GM23338 (cell line): Measurements from ENCODE around the gene NUFIP2. TPM values are rescaled to one million over a fixed set of nuclear protein-coding genes. Genes with fewer than 3 reads are reported as not detected.

ENCODE experiments used
- ATAC-seq: fragments of 200-7000 bp; cut with Tn5 transposase; 3 replicates; pipeline ENCODE4 v1.9.1; 2020
- DNase-seq: peaks from one replicate; pipeline ENCODE4 v3.0.0-alpha.2; 2015; ENCODE audit warnings: low spot score
- H2AFZ ChIP-seq: fragments of 200-600 bp; sonication (generic); 2 replicates; pipeline ENCODE4 v1.8.0; 2016; ENCODE audit warnings: antibody characterized with exemption, mild to moderate bottlenecking, moderate library complexity
- H3F3A ChIP-seq: fragments of 200-600 bp; sonication (generic); replicated peaks from 2 replicates; pipeline ENCODE4 v1.8.0; 2017; ENCODE audit warnings: antibody characterized with exemption, mixed run types, low read depth
- H3K27ac ChIP-seq: fragments of 200-600 bp; sonication (generic); 2 replicates; pipeline ENCODE4 v1.6.1; 2016; ENCODE audit warnings: low read depth
- H3K27me3 ChIP-seq: fragments of 200-600 bp; sonication (generic); 2 replicates; pipeline ENCODE4 v1.8.0; 2016; ENCODE audit warnings: mild to moderate bottlenecking, mixed run types, moderate library complexity; ENCODE audit not compliant: insufficient read depth
- H3K36me3 ChIP-seq: fragments of 200-600 bp; sonication (generic); 2 replicates; pipeline ENCODE4 v1.8.0; 2016; ENCODE audit warnings: mild to moderate bottlenecking; ENCODE audit not compliant: insufficient read depth
- H3K4me1 ChIP-seq: fragments of 200-600 bp; sonication (generic); 2 replicates; pipeline ENCODE4 v1.8.0; 2016; ENCODE audit warnings: mild to moderate bottlenecking, moderate library complexity; ENCODE audit not compliant: insufficient read depth
- H3K4me2 ChIP-seq: fragments of 200-600 bp; sonication (generic); 2 replicates; pipeline ENCODE4 v1.7.1; 2017; ENCODE audit warnings: mixed run types
- H3K4me3 ChIP-seq: fragments of 200-600 bp; sonication (generic); 2 replicates; pipeline ENCODE4 v1.6.1; 2016; ENCODE audit warnings: mixed run types
- H3K79me2 ChIP-seq: fragments of 200-600 bp; sonication (generic); replicated peaks from 2 replicates; pipeline ENCODE4 v1.8.0; 2017; ENCODE audit warnings: mild to moderate bottlenecking; ENCODE audit not compliant: insufficient read depth
- H3K9me2 ChIP-seq: fragments of 200-600 bp; sonication (generic); 2 replicates; pipeline ENCODE4 v1.8.0; 2017; ENCODE audit not compliant: insufficient read depth
- H4K20me1 ChIP-seq: fragments of 200-600 bp; sonication (generic); replicated peaks from 2 replicates; pipeline ENCODE4 v1.8.0; 2017; ENCODE audit warnings: mild to moderate bottlenecking; ENCODE audit not compliant: insufficient read depth
- H3K27ac Mint-ChIP-seq: 2 replicates; pipeline ENCODE4 v1.8.0; 2020; ENCODE audit warnings: inconsistent platforms, mild to moderate bottlenecking, moderate library complexity, mixed read lengths
- H3K27me3 Mint-ChIP-seq: 3 replicates; pipeline ENCODE4 v1.8.0; 2022; ENCODE audit warnings: low read depth, mild to moderate bottlenecking, moderate library complexity, mixed read lengths, inconsistent platforms; ENCODE audit not compliant: insufficient read depth, poor library complexity
- H3K36me3 Mint-ChIP-seq: 3 replicates; pipeline ENCODE4 v1.8.0; 2021; ENCODE audit warnings: low read depth, mild to moderate bottlenecking, inconsistent platforms, moderate library complexity, mixed read lengths
- H3K4me1 Mint-ChIP-seq: 3 replicates; pipeline ENCODE4 v1.8.0; 2020; ENCODE audit warnings: mild to moderate bottlenecking, inconsistent platforms, mixed read lengths
- H3K4me3 Mint-ChIP-seq: 3 replicates; pipeline ENCODE4 v1.8.0; 2021; ENCODE audit warnings: moderate library complexity, mild to moderate bottlenecking, inconsistent platforms, mixed read lengths
- H3K9me3 Mint-ChIP-seq: 3 replicates; pipeline ENCODE4 v1.8.0; 2020; ENCODE audit warnings: moderate library complexity, mild to moderate bottlenecking, inconsistent platforms, mixed read lengths
- CREB1 ChIP-seq: fragments of 250-450 bp; sonication (Bioruptor Pico); IDR thresholded peaks from 2 replicates; pipeline ENCODE4 v1.5.0; 2020; ENCODE audit warnings: low read depth, mild to moderate bottlenecking, moderate library complexity
- EZH2 ChIP-seq: fragments of 200-600 bp; sonication (generic); IDR thresholded peaks from one replicate; pipeline ENCODE4 v1.8.0; 2017; ENCODE audit warnings: antibody characterized with exemption, mild to moderate bottlenecking, low read depth; ENCODE audit not compliant: unreplicated experiment
- EZH2phosphoT487 ChIP-seq: fragments of 200-600 bp; sonication (generic); IDR thresholded peaks from one replicate; pipeline ENCODE4 v1.8.1; 2018; ENCODE audit warnings: antibody characterized with exemption; ENCODE audit not compliant: unreplicated experiment
- JUNB ChIP-seq: IDR thresholded peaks from one replicate; pipeline ENCODE4 v1.6.1; 2016; ENCODE audit warnings: antibody characterized with exemption; ENCODE audit not compliant: unreplicated experiment
- NANOG ChIP-seq: IDR thresholded peaks from 2 replicates; pipeline ENCODE4 v1.6.1; 2016; ENCODE audit warnings: antibody characterized with exemption, borderline replicate concordance
- POLR2AphosphoS5 ChIP-seq: IDR thresholded peaks from 2 replicates; pipeline ENCODE4 v1.6.1; 2016; ENCODE audit warnings: antibody characterized with exemption, low read depth
- STAT1 ChIP-seq: IDR thresholded peaks from one replicate; pipeline ENCODE4 v1.6.1; 2016; ENCODE audit warnings: antibody characterized with exemption; ENCODE audit not compliant: unreplicated experiment
- ZNF114 ChIP-seq: fragments of 250-450 bp; sonication (Bioruptor Pico); IDR thresholded peaks from 2 replicates; pipeline ENCODE4 v1.5.0; 2020; ENCODE audit warnings: mild to moderate bottlenecking, moderate library complexity
- ZNF331 ChIP-seq: fragments of 250-450 bp; sonication (Bioruptor Pico); IDR thresholded peaks from 2 replicates; pipeline ENCODE4 v1.5.0; 2020; ENCODE audit warnings: low read depth, mild to moderate bottlenecking, moderate library complexity
- polyA plus RNA-seq: library from polyadenylated mRNA; unstranded; fragments of >200 nt; fragmentation: Nextera tagmentation; extraction: Ambion mirVana; gene quantifications from 2 replicates; pipeline ENCODE4 v1.2.1, GENCODE V29; 2016
- total RNA-seq: library from RNA; depleted of rRNA; stranded (reverse); fragments of >200 nt; shearing (Covaris generic); gene quantifications from 2 replicates; pipeline ENCODE4 v1.2.3, GENCODE V29; 2014
- TF ChIP-seq, protein P1 (sequence below), 2 experiments: fragments of 200-600 bp in 1 of 2; sonication (generic) in 1 of 2; conservative IDR thresholded peaks; 2 replicates each; pipeline versions ENCODE4 v1.5.1 to v1.6.1; 2016 to 2017; ENCODE audit warnings: antibody characterized with exemption in 2 of 2, low read depth in 2 of 2, mild to moderate bottlenecking in 2 of 2, moderate library complexity in 1 of 2
- TF ChIP-seq, protein P2 (sequence below): IDR thresholded peaks from 2 replicates; pipeline ENCODE4 v1.6.1; 2016; ENCODE audit warnings: antibody characterized with exemption
- TF ChIP-seq, protein P3 (sequence below): fragments of 250-450 bp; sonication (Bioruptor Pico); IDR thresholded peaks from 2 replicates; pipeline ENCODE4 v1.5.0; 2020; ENCODE audit warnings: mild to moderate bottlenecking, moderate library complexity
- TF ChIP-seq, protein P4 (sequence below): IDR thresholded peaks from one replicate; pipeline ENCODE4 v1.6.1; 2018; ENCODE audit warnings: antibody characterized with exemption; ENCODE audit not compliant: unreplicated experiment

Gene NUFIP2
- total and polyA plus RNA-seq, 2 experiments from 2014 or later = 22.2 to 88.5 TPM

DNA sequence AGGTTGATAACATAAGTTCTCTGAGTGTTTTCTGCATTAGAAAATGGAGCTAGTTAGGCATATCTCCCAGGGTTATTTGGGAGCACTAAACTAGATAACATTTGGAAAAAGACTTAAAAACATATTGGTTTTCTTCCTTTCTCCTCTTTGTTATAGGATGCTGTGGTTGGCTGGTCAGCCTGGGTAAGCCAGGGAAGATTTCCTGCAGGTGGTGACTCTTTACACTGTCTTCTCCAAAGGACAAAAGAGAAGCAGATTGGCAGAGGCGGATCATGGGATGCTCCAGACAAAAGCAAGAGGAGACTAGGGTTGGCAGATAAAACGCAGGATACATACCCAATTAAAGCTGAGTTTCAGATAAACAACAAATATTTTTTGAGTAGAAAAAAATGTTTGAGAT lies 53.5 kb downstream of the NUFIP2 start:
- no peaks in the 10 kb centered on the region for H3K79me2 ChIP-seq
- H3K9me2 ChIP-seq = no peaks in the 10 kb centered on the region
- H3K27ac ChIP-seq = no peak overlapping the region
- H4K20me1 ChIP-seq = no peaks in the 10 kb centered on the region
- peak overlapping the region; percentile 39; the same call in 1 of the 2 replicates for H3K27ac Mint-ChIP-seq
- peaks cover 21% of the 10 kb centered on the region for H3K4me1 ChIP-seq
- peak overlapping the region; percentile 30; the same call in 1 of the 2 replicates for H3K4me2 ChIP-seq
- H3F3A ChIP-seq = no peaks in the 10 kb centered on the region
- no peaks in the 10 kb centered on the region for H3K27me3 Mint-ChIP-seq
- peaks cover 17% of the 10 kb centered on the region for H3K4me1 Mint-ChIP-seq
- DNase-seq (no peak), ATAC-seq (peak; percentile 22)
- no peak overlapping the region for H3K4me3 ChIP-seq
- H3K27me3 ChIP-seq = no peaks in the 10 kb centered on the region
- no peak overlapping the region for H3K4me3 Mint-ChIP-seq
- H3K9me3 Mint-ChIP-seq = no peaks in the 10 kb centered on the region
- no peak overlapping the region; the same call in 1 of the 2 replicates for H2AFZ ChIP-seq
- no peaks in the 10 kb centered on the region for H3K36me3 ChIP-seq
- H3K36me3 Mint-ChIP-seq = no peaks in the 10 kb centered on the region
- TF ChIP-seq, protein P1, sequence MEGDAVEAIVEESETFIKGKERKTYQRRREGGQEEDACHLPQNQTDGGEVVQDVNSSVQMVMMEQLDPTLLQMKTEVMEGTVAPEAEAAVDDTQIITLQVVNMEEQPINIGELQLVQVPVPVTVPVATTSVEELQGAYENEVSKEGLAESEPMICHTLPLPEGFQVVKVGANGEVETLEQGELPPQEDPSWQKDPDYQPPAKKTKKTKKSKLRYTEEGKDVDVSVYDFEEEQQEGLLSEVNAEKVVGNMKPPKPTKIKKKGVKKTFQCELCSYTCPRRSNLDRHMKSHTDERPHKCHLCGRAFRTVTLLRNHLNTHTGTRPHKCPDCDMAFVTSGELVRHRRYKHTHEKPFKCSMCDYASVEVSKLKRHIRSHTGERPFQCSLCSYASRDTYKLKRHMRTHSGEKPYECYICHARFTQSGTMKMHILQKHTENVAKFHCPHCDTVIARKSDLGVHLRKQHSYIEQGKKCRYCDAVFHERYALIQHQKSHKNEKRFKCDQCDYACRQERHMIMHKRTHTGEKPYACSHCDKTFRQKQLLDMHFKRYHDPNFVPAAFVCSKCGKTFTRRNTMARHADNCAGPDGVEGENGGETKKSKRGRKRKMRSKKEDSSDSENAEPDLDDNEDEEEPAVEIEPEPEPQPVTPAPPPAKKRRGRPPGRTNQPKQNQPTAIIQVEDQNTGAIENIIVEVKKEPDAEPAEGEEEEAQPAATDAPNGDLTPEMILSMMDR (conservative IDR thresholded peaks at IDR 0.05; ENCODE audit: low read depth in 2 of 2) = no peak
- TF ChIP-seq JUNB (no peak), EZH2phosphoT487 (no peak), ZNF331 (CRISPR knock-in tag) (no peak), ZNF114 (no peak), EZH2 (no peak), CREB1 (no peak), STAT1 (no peak), POLR2AphosphoS5 (no peak), NANOG (no peak)
- TF ChIP-seq, protein P2, sequence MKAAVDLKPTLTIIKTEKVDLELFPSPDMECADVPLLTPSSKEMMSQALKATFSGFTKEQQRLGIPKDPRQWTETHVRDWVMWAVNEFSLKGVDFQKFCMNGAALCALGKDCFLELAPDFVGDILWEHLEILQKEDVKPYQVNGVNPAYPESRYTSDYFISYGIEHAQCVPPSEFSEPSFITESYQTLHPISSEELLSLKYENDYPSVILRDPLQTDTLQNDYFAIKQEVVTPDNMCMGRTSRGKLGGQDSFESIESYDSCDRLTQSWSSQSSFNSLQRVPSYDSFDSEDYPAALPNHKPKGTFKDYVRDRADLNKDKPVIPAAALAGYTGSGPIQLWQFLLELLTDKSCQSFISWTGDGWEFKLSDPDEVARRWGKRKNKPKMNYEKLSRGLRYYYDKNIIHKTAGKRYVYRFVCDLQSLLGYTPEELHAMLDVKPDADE = no peak
- TF ChIP-seq, protein P3, sequence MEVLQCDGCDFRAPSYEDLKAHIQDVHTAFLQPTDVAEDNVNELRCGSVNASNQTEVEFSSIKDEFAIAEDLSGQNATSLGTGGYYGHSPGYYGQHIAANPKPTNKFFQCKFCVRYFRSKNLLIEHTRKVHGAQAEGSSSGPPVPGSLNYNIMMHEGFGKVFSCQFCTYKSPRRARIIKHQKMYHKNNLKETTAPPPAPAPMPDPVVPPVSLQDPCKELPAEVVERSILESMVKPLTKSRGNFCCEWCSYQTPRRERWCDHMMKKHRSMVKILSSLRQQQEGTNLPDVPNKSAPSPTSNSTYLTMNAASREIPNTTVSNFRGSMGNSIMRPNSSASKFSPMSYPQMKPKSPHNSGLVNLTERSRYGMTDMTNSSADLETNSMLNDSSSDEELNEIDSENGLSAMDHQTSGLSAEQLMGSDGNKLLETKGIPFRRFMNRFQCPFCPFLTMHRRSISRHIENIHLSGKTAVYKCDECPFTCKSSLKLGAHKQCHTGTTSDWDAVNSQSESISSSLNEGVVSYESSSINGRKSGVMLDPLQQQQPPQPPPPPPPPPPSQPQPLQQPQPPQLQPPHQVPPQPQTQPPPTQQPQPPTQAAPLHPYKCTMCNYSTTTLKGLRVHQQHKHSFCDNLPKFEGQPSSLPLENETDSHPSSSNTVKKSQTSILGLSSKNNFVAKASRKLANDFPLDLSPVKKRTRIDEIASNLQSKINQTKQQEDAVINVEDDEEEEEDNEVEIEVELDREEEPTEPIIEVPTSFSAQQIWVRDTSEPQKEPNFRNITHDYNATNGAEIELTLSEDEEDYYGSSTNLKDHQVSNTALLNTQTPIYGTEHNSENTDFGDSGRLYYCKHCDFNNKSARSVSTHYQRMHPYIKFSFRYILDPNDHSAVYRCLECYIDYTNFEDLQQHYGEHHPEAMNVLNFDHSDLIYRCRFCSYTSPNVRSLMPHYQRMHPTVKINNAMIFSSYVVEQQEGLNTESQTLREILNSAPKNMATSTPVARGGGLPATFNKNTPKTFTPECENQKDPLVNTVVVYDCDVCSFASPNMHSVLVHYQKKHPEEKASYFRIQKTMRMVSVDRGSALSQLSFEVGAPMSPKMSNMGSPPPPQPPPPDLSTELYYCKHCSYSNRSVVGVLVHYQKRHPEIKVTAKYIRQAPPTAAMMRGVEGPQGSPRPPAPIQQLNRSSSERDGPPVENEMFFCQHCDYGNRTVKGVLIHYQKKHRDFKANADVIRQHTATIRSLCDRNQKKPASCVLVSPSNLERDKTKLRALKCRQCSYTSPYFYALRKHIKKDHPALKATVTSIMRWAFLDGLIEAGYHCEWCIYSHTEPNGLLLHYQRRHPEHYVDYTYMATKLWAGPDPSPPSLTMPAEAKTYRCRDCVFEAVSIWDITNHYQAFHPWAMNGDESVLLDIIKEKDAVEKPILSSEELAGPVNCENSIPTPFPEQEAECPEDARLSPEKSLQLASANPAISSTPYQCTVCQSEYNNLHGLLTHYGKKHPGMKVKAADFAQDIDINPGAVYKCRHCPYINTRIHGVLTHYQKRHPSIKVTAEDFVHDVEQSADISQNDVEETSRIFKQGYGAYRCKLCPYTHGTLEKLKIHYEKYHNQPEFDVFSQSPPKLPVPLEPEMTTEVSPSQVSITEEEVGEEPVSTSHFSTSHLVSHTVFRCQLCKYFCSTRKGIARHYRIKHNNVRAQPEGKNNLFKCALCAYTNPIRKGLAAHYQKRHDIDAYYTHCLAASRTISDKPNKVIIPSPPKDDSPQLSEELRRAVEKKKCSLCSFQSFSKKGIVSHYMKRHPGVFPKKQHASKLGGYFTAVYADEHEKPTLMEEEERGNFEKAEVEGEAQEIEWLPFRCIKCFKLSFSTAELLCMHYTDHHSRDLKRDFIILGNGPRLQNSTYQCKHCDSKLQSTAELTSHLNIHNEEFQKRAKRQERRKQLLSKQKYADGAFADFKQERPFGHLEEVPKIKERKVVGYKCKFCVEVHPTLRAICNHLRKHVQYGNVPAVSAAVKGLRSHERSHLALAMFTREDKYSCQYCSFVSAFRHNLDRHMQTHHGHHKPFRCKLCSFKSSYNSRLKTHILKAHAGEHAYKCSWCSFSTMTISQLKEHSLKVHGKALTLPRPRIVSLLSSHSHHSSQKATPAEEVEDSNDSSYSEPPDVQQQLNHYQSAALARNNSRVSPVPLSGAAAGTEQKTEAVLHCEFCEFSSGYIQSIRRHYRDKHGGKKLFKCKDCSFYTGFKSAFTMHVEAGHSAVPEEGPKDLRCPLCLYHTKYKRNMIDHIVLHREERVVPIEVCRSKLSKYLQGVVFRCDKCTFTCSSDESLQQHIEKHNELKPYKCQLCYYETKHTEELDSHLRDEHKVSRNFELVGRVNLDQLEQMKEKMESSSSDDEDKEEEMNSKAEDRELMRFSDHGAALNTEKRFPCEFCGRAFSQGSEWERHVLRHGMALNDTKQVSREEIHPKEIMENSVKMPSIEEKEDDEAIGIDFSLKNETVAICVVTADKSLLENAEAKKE = no peak
- TF ChIP-seq, protein P4, sequence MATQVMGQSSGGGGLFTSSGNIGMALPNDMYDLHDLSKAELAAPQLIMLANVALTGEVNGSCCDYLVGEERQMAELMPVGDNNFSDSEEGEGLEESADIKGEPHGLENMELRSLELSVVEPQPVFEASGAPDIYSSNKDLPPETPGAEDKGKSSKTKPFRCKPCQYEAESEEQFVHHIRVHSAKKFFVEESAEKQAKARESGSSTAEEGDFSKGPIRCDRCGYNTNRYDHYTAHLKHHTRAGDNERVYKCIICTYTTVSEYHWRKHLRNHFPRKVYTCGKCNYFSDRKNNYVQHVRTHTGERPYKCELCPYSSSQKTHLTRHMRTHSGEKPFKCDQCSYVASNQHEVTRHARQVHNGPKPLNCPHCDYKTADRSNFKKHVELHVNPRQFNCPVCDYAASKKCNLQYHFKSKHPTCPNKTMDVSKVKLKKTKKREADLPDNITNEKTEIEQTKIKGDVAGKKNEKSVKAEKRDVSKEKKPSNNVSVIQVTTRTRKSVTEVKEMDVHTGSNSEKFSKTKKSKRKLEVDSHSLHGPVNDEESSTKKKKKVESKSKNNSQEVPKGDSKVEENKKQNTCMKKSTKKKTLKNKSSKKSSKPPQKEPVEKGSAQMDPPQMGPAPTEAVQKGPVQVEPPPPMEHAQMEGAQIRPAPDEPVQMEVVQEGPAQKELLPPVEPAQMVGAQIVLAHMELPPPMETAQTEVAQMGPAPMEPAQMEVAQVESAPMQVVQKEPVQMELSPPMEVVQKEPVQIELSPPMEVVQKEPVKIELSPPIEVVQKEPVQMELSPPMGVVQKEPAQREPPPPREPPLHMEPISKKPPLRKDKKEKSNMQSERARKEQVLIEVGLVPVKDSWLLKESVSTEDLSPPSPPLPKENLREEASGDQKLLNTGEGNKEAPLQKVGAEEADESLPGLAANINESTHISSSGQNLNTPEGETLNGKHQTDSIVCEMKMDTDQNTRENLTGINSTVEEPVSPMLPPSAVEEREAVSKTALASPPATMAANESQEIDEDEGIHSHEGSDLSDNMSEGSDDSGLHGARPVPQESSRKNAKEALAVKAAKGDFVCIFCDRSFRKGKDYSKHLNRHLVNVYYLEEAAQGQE = no peak
